OCI-LY7 (cell line): ENCODE data around the gene EVX2.

Experiments
- CTCF ChIP-seq: fragments of 200-600 bp; sonication (generic); conservative IDR thresholded peaks from 2 replicates; pipeline ENCODE4 v1.5.1; 2014; ENCODE audit warnings: mild to moderate bottlenecking, antibody characterized with exemption, low read length, moderate library complexity, mixed read lengths
- EZH2phosphoT487 ChIP-seq: fragments of 200-600 bp; sonication (generic); IDR thresholded peaks from 2 replicates; pipeline ENCODE4 v1.6.1; 2018; ENCODE audit warnings: low read depth, borderline replicate concordance, mild to moderate bottlenecking, mixed run types, antibody characterized with exemption, low read length, moderate library complexity, mixed read lengths

GRCh38 chr2:176084611-176085119 lies 903 bp upstream of the EVX2 start:
- TF ChIP-seq CTCF: no peak
- no peak for TF ChIP-seq EZH2phosphoT487
